ENCODE data around the gene BTBD16.

- TF ChIP-seq CTCF (conservative IDR thresholded peaks at IDR 0.05; ENCODE audit: low read depth, low read length) (no peak), USF2 (IDR thresholded peaks at IDR 0.05; ENCODE audit: low read depth, low read length) (no peak), RCOR1 (IDR thresholded peaks at IDR 0.05; ENCODE audit: insufficient replicate concordance, low read length) (no peak), CEBPB (IDR thresholded peaks at IDR 0.05; ENCODE audit: low read depth, low read length) (no peak), RAD21 (IDR thresholded peaks at IDR 0.05; ENCODE audit: low read length) (no peak), POLR2A (IDR thresholded peaks at IDR 0.05; ENCODE audit: low read depth, low read length) (no peak), MAFK (IDR thresholded peaks at IDR 0.05; ENCODE audit: low read depth, low read length) (no peak)
These were observed 31.4 kb upstream of the BTBD16 start for GRCh38 chr10:122239578-122240257.

Measured in IMR-90 (cell line).